ENCODE measurements around the gene SEC63.
A peak's percentile ranks its signal among the peaks of the same experiment; 100 is the strongest.
"Not testable (repeated sequence)": the region's sequence is repeated elsewhere in the genome, so short reads cannot be mapped to it uniquely, and the experiment has no call there.

SEC63 gene

DNA sequence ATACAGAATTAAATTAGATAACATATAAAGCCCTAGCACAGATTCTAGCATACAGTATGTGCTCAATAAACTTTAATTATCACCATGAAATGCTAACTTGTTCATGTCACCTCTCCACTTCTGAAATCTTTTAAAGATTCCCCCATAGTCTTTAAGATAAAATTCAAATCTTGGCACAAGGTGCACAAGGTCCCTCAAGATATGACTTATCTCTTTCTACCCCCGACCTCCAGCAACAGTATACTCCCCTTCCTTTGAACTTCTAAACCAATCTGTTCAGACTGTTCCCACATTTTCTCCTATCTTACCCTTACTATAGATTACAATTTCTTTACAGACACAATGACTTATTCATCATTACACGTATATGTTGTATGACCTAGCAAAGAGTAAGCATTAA is 29.0 kb downstream of the SEC63 start:
- DNase-seq: no peak

DNA sequence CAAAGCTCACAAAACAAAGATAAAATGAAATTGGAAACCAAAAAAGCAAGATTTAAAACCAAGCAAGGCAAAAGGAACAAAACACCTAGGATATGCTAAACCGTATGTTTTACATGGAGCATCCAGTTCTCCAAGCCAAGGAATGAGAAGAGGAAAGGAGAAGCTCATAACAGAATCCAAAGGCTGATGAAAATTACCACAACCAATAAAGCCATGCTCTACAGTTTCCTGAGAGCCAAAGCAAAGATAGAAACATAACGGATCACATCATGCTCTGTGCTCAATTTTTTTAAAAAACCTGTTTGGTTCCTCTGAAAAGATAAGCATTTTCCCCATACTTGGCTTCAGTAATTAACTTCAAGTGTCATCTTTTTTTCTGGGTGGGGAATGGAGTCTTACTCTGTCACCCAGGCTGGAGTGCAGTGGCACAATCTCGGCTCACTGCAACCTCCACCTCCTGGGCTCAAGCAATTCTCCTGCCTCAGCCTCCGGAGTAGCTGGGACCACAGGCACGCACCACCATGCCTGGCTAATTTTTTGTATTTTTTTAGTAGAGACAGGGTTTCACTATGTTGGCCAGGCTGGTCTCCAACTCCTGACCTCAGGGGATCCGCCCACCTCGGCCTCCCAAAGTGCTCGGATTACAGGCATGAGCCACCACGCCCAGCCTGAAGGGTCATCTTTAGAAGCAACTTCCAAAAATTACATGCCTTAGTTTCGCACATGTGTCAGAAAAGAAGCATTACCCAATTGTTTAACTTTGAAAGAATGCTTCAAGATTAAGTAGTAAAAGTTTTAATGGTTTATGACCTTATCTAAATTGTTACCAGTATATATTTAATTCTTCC is 31.1 kb downstream of the SEC63 start:
- not testable (repeated sequence) for DNase-seq

DNA sequence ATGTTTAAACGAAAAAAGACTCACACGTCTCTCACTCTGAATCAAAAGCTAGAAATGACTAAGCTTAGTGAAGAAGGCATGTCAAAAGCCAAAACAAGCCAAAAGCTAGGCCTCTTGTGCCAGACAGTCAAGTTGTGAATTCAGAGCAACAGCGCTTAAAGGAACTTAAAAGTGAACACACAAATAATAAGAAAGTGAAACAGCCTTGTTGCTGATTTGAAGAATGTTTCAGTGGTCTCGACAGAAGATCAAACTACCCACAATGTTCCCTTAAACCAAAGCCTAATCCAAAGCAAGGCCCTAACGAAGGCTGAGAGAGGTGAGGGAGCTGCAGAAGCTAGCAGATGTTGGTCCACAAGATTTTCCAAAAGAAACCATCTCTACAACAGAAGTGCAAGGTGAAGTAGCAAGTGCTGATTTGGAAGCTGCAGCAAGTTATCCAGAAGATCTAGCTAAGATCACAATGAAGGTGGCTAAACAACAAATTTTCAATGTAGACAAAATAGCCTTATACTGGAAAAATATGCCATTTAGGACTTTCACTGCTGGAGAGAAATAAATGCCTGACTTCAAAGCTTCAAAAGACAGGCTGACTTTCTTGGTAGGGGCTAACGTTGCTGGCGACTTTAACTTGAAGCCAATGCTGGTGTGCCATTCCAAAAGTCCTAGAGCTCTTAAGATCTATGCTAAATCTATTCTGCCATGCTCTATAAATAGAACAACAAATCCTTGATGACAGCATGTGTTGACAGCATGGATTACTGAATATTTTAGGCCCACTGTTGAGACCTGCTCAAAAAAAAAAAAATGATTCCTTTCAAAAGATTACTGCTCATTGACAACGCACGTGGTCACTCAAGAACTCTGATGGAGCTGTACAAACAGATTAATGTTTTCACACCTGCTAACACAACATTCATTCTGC is 40.3 kb downstream of the SEC63 start:
- peak in 1 of 5 experiments; percentile 51 for DNase-seq

DNA sequence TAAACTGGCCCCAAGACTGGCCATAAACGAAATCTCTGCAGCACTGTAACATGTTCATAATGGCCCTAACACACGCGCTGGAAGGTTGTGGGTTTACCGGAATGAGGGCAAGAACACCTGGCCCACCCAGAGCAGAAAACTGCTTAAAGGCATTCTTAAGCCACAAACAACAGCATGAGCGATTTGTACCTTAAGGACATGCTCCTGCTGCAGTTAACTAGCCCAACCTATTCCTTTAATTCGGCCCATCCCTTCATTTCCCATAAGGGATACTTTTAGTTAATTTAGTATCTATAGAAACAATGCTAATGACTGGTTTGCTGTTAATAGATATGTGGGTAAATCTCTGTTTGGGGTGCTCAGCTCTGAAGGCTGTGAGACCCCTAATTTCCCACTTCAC is 41.0 kb downstream of the SEC63 start:
- DNase-seq: not testable (repeated sequence)

DNA sequence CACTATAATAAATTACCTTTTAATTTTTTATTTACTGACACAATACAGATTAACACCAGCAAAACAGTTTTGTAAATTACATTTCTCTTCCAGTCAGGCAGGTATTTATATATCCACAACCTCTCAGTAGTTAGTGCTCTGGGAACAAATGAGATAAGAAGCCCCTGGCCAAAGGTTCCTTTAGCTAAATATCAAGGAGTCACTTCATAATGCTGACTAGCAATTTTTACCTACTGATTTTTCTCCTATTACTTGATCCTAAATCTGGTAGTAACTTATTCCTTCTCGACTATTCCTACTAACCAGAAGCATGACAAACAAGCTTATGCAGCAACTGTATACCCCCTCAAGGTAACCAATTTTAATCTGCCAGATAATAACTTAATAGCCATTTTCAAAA is 46.3 kb downstream of the SEC63 start:
- no peak for DNase-seq

DNA sequence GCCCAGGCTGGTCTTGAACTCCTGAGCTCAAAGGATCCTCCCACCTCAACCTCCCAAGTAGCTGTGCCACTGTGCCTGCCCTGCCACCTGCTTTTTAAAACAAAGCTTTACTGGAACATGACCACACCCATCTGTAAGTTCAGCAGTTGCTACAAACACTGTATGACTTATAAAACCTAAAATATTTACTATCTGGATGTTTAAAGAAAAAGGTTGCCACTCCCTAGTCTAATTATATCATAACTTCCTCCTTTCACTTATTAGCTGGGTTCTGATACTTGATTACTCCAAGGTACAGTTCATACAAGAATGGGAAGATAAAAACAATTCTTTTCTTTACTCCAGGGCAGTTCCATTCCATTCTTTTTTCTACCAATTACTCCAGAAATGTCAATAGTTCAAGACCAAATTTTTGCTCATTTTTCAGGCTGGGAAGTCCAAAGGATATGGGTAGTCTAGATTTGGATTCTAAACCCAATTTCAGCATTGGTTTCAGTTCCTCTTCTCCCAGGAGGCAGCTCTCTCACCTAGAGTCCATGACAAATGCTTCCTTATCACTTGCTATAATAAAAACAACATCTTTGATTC is 63.1 kb downstream of the SEC63 start:
- no peak for DNase-seq

DNA sequence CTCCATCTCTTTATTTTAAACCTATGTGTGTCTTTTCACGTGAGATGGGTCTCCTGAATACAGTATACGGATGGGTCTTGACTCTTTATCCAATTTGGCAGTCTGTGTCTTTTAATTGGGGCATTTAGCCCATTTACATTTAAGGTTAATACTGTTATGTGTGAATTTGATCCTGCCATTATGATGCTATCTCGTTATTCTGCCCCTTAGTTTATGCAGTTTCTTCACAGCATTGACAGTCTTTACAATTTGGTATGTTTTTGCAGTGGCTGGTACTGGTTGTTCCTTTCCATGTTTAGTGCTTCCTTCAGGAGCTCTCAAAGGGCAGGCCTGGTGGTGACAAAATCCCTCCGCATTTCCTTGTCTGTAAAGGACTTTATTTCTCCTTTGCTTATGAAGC is 67.6 kb downstream of the SEC63 start:
- DNase-seq: not testable (repeated sequence)

DNA sequence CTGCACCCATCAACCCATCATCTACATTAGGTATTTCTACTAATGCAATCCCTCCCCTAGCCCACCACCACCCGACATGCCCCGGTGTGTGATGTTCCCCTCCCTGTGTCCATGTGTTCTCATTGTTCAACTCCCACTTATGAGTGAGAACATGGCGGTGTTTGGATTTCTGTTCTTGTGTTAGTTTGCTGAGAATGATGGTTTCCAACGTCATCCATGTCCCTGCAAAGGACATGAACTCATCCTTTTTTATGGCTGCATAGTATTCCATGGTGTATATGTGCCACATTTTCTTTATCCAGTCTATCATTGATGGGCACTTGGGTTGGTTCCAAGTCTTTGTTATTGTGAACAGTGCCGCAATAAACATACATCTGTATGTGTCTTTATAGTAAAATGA is 72.1 kb downstream of the SEC63 start:
- DNase-seq: not testable (repeated sequence)

DNA sequence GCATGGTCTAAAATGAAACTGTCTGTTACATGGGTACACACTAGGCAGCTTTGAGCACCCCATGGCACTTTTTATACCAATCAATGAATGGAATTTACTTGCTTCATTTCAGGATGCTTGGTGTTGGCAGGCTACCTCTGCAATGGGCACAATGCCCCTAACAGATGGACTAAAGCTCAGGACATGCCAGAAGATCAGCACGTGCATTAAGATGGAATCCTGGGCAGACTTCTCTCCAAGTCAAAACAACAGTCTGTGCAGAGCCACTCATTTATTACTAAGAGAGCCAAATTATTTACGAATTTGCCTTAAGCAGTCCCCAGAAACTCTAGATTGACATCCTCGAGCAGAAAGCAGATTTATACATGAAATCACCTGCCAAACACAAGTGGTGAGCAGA is 78.1 kb downstream of the SEC63 start:
- no peak for DNase-seq

DNA sequence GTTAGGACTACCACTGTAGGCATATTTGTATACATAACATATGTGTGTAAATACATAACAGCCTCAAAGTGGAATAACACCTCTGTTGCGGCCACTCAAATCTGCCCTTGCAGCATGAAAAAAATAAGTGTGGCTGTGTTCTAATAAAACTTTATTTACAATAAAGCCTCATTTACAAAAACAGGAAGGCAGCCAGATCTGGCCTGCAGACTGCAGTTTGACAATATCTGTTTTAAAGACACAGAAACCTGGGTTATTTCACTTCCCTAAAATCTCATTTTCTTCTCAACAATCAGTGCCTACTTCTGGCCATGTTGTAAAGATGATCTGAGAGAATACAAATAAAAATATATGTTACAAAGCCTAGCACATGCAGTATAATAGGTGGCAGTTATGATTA is 80.0 kb downstream of the SEC63 start:
- no peak for DNase-seq

DNA sequence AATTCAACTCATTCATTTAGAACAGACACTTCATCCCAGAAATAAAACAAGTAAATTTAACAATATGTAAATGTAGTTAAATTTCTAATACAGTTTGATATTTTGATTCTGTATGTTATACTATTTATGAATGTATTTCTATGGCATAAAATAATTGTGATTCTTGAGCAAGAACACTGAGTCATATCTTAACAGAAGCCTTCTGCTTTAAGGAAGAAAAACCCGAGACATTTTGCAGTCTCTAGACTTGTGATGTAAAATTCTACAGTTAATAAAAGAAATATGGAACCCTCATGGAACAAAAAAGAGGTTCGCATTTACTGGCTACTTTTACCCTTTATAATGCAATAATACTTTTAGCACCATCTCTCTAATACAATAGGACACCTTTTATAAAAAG is 86.0 kb downstream of the SEC63 start:
- no peak for DNase-seq

DNA sequence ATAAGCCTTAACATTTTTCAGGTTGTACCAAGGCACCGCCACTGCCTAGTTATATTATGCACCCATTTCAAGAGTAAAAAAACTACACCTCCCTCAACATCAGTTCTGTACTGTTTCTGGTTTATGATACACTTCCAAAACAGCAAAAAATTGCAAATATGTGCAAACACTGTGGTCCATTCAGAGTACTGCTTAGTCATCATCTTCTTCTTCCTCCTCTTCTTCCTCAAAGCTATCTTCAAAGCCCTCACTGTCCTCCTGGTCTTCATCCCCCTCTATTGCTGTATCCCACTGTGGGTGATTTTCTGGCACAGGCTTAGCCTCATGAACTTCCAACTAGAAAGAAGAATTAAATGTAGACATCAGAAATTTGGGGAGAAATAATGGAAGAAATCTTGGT is 86.5 kb downstream of the SEC63 start:
- not testable (repeated sequence) for DNase-seq

DNA sequence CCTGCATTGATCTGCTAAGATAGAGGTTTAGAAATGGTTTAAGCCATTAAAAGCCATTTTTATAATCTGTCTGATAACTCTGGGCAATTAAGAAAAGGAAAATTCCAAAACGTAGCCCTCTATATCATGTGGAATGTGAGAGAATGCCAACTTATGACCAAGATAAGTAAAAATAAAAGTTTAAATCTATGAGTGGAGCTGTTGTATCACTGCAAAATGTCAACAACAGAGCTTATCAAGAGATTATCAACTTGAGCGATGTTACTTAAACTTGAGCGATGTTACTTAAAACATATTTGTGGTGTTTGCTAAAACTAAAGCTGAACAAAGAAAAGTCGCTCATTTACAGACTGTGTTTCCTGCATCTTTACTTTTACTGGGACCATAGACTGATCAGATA is 87.0 kb downstream of the SEC63 start:
- no peak for DNase-seq

DNA sequence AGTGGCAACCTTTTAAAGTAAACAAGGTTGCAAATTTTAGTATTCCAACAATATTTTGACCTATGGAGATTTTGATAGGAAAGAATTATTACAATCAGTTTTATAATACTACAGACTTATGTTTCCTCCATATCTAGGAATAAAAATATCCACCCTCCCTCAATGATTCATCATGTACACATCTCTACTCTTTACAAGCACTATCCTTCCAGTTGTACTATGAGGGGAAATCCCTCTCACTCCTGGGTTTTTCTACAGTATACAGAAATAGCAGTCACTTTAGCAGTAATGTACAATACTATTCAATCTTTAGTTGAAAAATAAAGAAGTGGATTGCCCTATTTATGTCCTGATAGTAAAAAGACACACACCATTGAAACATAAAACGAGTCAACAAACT is 87.6 kb downstream of the SEC63 start:
- no peak for DNase-seq

DNA sequence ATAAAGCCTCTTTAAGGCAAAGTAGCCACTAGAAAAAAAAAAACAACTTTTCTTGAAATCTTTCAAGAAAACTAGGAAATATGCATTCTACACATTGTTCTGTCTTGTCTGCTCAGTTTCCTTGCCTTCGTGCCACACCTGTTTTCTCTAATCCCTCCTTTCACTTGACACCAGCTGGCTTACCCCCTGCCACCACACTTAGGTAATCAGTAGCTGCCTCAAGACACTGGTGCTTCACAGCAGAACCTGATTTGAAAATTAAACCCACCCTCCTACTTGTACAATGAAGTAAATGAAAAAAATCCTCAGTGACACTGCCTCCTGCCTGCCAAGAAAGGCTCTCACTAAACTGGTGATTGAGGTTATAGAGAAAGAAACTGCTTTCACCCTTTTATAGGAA is 88.1 kb downstream of the SEC63 start:
- no peak for DNase-seq

DNA sequence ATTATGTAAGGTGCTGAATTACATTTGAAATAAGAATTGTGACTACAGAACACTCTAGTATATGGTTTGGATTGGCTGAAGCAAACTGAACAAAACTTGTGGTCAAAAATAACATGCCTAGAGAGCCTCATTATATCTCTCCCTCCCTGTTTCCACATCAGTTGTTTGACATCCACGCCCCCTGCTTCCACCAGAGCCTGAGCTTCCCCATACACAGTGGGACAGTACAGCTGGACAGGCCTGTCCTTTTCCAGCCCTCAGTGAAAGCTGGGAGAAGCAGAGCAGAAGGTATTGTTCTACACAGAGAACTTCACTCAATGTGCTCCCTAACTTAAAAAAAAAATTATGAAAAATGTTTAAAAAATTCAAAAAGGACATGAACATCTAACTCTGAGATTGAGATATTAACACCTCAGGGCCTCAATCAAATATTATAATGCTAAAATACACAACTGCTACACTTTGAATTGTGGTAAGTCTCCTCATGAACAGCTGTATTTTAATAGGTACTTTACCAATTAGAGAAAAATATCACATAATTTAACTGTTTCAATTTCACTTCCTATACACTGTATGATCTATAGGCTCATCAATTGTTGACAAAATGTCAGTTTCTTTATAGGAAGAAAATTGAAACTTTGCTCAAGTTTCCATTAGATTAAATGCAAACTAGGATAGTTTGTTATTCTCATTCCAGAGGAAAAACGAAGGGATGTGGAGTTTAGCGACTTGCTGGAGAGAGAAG is 89.0 kb downstream of the SEC63 start:
- no peak for DNase-seq

DNA sequence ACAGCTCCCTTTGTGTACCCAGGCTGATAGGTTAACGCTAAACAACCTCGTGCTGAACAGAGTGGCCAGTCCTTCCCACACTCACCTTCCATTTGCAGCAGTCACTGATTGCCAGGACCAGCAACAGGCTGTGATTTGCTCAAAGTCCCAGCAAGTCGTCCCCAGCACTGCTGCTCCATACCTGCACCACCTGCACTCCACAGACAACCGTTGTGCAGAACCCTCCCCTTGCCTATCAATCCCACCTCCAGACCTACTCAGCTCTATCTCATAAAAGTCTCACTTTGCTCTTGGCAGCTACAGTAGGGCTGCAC is 90.7 kb downstream of the SEC63 start:
- no peak for DNase-seq

DNA sequence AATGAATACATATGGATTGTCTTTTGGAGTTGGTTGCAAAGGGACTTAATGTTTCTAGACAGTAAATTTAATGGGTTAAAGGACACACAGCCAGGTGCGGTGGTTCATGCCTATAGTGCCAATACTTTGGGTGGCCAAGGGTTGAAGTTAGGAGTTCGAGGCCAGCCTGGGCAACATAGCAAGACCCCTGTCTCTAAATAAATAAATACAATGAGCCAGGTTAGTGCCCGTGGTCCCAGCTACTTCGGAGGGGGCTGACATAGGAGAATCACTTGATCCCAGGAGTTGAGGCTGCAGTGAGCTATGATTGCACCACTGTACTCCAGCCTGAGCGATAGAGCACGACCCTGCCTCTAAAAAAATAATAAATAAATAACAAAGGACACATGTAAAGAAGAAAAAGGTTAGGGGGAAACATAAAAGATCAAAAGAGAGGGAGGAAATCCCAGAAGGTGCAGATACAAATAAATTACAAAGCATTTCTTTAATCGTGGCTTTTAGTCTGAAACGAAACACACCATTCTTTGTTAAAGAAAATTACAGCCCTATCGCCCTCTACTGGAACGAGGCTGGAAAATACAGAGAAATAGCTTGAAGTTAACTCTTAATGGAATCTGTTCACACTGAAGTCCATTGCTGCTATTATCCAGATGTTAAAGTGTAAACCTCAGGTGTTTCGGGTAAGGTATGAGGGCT is 91.3 kb downstream of the SEC63 start:
- DNase-seq: peak in 1 of 5 experiments; percentile 46

DNA sequence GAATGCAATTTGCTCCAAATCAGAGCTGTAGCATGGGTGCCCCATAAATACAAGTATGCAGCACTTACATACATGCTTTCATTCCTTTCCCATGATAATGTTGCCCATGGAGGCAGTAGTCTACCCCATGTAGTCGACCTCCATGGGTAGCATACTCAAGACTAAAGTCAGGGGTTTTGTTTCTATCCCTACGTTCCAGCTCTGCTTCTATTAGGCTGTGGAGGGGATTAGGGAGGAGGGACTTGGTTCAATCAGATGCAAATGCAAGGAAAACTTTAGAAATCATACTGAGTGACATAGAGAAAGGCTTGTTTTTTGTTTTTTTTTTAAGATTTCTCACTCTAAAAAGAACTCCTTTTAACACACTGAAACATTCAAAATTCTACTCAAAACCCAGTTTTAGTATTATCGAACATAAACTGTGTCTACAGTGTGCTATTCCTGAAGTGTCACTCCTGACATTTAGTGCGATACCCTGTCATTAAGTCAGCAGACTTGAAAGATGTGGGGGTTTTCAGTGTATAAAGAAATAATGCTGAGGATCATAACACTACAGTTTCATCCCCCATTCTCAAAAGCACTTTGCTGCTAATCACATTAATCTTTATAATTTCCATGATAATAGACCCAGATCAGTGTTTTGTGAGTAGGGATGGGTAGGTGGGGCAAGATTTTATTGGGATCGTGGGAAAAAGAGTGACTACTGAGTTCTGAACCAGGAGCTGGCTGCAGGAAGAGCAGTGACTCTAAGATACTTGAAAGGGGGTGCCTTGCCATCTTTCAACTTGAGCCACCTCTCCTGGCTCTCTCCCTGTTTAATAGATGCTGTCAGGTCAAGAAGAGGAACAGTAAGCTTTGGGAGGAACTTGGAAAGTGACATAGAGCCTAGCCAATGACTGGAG is 93.5 kb downstream of the SEC63 start:
- no peak for DNase-seq

DNA sequence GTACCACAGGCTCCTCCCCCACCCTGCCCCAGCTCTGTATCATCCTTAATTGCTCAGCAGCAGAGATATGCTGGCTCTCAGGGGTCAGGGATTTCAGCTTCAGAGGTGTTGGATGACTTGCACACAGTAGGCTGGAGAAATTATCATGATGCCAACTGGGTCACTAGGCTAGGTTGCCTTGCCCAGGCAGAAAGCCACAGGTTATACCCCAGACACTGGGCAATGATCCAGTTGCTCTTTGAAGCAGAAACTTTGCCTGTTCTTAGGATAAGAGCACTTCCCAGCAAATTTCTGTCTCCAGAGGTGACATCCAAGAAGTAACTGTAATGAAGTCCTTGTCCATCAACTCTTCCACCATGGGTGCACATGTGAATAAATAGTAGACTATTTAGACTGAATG is 95.6 kb downstream of the SEC63 start:
- no peak for DNase-seq

DNA sequence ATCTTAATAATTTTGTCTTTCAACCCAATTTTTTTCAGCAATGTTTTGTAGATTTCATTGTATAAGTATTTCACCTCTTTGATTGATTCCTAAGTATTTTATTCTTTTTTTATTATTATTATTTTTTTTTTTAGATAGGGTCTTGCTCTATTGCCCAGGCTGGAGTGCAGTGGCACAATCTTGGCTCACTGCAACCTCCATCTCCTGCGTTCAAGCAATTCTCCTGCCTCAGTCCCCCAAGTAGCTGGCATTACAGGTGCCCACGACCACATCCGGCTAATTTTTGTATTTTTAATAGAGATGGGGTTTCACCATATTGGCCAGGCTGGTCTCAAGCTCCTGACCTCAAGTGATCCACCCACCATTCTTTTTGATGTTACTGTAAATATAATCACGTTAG is 97.0 kb downstream of the SEC63 start:
- not testable (repeated sequence) for DNase-seq

Measured in T-helper 2 cell (primary cell).